Measurements from ENCODE around the gene FMNL3. TPM values are rescaled to one million over a fixed set of nuclear protein-coding genes. Genes with fewer than 3 reads are reported as not detected.

Gene FMNL3
- total and polyA plus RNA-seq, 2 of the 13 experiments (the other 11 are each of a cell fraction or from before 2014, with no cell fraction given) = 0.44 to 1.1 TPM

DNA sequence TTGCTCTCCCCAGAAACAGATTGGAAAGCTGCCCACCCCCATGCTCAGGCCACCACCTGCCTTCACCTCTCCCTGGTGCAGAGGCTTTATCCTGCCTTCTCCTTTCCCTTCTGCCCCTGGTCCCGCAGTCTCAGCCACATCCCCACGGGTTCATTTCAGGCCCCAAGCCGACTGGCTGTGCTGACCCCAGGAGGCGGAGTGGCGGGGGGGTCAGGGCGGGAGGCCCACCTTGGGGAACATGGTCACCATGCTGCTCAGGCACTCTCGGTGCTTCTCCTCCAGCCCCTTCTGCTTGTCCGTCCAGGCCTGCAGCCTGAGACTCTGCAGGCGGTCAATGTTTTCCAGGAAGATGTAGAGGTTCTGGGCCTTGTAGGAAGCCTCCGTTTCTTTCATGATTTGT, 108.7 kb downstream of the FMNL3 start:
- no peaks in the 10 kb centered on the region for H3K36me3 ChIP-seq (replicated peaks in 1 of 2; ENCODE audit: control insufficient read depth in 1 of 2, insufficient read depth in 2 of 2, low read length in 2 of 2)
- H3K9ac ChIP-seq (ENCODE audit: insufficient read depth, low read depth, low read length) = no peak overlapping the region
- H3K27me3 ChIP-seq (ENCODE audit: control insufficient read depth in 1 of 2, insufficient read depth in 2 of 2, low read length in 2 of 2) = no peaks in the 10 kb centered on the region
- no peak overlapping the region for H3K4me2 ChIP-seq (ENCODE audit: low read depth, low read length)
- no peak overlapping the region for H3K4me3 ChIP-seq (replicated peaks in 1 of 3; ENCODE audit: insufficient read depth in 1 of 3, low read depth in 2 of 3, low read length in 3 of 3)
- H3K79me2 ChIP-seq (ENCODE audit: insufficient read depth, low read length) = no peaks in the 10 kb centered on the region
- H4K20me1 ChIP-seq (ENCODE audit: insufficient read depth, low read length) = no peaks in the 10 kb centered on the region
- intact Hi-C loops (cut with micrococcal nuclease; ENCODE audit: unreplicated experiment) (no loop called here), in situ Hi-C loops (cut with HindIII; ENCODE audit: extremely low pct_ligation_motif_present, low pct_unique_long_range_greater_than_20kb) (no loop called here)
- no peaks in the 10 kb centered on the region for H3K4me1 ChIP-seq (ENCODE audit: insufficient read depth, low read length)
- 75% methylated on average over 9 of the region's 10 CpGs for WGBS (ENCODE audit: low lambda C conversion rate)
- ATAC-seq = no peak
- no peak overlapping the region for H2AFZ ChIP-seq (ENCODE audit: low read length)
- ChIA-PET CTCF (ENCODE audit: low intra/inter-chr PET ratio, low total read pairs) (no interaction called here), POLR2A (no interaction called here)
- H3K9me3 ChIP-seq (ENCODE audit: low read length) = no peaks in the 10 kb centered on the region
- no peak overlapping the region for H3K27ac ChIP-seq (ENCODE audit: extremely low read length, insufficient read depth, low read length)
- no peak for FAIRE-seq
- no peak for DNase-seq (ENCODE audit: low spot score)
- no TSS peak for BruUV-seq (replicated peaks)
- TF ChIP-seq ZFP36L1 (CRISPR knock-in tag; IDR thresholded peaks at IDR 0.05) (no peak), ZNF564 (CRISPR knock-in tag; IDR thresholded peaks at IDR 0.05) (no peak), ZNF510 (CRISPR knock-in tag; IDR thresholded peaks at IDR 0.05; ENCODE audit: low read depth) (no peak), MATR3 (CRISPR knock-in tag; IDR thresholded peaks at IDR 0.05) (no peak), HNRNPK (IDR thresholded peaks at IDR 0.05; ENCODE audit: low read depth, low read length, poor library complexity, severe bottlenecking) (no peak), SMAD1 (CRISPR knock-in tag; IDR thresholded peaks at IDR 0.05; ENCODE audit: borderline replicate concordance, low read depth) (no peak), ZNF792 (CRISPR knock-in tag; IDR thresholded peaks at IDR 0.05) (no peak), ZNF143 (CRISPR knock-in tag; IDR thresholded peaks at IDR 0.05) (no peak), ZNF296 (CRISPR knock-in tag; conservative IDR thresholded peaks at IDR 0.05) (no peak), ZNF619 (CRISPR knock-in tag; IDR thresholded peaks at IDR 0.05) (no peak), CCAR2 (optimal IDR thresholded peaks at IDR 0.05; ENCODE audit: low read depth, low read length) (no peak)
- TF ChIP-seq, protein P1, sequence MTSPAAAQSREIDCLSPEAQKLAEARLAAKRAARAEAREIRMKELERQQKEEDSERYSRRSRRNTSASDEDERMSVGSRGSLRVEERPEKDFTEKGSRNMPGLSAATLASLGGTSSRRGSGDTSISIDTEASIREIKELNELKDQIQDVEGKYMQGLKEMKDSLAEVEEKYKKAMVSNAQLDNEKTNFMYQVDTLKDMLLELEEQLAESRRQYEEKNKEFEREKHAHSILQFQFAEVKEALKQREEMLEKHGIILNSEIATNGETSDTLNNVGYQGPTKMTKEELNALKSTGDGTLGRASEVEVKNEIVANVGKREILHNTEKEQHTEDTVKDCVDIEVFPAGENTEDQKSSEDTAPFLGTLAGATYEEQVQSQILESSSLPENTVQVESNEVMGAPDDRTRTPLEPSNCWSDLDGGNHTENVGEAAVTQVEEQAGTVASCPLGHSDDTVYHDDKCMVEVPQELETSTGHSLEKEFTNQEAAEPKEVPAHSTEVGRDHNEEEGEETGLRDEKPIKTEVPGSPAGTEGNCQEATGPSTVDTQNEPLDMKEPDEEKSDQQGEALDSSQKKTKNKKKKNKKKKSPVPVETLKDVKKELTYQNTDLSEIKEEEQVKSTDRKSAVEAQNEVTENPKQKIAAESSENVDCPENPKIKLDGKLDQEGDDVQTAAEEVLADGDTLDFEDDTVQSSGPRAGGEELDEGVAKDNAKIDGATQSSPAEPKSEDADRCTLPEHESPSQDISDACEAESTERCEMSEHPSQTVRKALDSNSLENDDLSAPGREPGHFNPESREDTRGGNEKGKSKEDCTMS (CRISPR knock-in tag; conservative IDR thresholded peaks at IDR 0.05) = no peak
- TF ChIP-seq, protein P2, sequence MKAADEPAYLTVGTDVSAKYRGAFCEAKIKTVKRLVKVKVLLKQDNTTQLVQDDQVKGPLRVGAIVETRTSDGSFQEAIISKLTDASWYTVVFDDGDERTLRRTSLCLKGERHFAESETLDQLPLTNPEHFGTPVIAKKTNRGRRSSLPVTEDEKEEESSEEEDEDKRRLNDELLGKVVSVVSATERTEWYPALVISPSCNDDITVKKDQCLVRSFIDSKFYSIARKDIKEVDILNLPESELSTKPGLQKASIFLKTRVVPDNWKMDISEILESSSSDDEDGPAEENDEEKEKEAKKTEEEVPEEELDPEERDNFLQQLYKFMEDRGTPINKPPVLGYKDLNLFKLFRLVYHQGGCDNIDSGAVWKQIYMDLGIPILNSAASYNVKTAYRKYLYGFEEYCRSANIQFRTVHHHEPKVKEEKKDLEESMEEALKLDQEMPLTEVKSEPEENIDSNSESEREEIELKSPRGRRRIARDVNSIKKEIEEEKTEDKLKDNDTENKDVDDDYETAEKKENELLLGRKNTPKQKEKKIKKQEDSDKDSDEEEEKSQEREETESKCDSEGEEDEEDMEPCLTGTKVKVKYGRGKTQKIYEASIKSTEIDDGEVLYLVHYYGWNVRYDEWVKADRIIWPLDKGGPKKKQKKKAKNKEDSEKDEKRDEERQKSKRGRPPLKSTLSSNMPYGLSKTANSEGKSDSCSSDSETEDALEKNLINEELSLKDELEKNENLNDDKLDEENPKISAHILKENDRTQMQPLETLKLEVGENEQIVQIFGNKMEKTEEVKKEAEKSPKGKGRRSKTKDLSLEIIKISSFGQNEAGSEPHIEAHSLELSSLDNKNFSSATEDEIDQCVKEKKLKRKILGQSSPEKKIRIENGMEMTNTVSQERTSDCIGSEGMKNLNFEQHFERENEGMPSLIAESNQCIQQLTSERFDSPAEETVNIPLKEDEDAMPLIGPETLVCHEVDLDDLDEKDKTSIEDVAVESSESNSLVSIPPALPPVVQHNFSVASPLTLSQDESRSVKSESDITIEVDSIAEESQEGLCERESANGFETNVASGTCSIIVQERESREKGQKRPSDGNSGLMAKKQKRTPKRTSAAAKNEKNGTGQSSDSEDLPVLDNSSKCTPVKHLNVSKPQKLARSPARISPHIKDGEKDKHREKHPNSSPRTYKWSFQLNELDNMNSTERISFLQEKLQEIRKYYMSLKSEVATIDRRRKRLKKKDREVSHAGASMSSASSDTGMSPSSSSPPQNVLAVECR (CRISPR knock-in tag; IDR thresholded peaks at IDR 0.05; ENCODE audit: borderline replicate concordance) = no peak
- TF ChIP-seq, protein P3, sequence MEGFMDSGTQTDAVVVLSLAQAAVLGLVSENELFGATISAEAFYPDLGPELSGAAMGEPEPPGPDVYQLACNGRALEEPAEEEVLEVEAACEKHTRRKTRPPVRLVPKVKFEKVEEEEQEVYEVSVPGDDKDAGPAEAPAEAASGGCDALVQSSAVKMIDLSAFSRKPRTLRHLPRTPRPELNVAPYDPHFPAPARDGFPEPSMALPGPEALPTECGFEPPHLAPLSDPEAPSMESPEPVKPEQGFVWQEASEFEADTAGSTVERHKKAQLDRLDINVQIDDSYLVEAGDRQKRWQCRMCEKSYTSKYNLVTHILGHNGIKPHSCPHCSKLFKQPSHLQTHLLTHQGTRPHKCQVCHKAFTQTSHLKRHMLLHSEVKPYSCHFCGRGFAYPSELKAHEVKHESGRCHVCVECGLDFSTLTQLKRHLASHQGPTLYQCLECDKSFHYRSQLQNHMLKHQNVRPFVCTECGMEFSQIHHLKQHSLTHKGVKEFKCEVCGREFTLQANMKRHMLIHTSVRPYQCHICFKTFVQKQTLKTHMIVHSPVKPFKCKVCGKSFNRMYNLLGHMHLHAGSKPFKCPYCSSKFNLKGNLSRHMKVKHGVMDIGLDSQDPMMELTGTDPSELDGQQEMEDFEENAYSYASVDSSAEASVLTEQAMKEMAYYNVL (CRISPR knock-in tag; IDR thresholded peaks at IDR 0.05; ENCODE audit: borderline replicate concordance) = no peak
- TF ChIP-seq, protein P4, sequence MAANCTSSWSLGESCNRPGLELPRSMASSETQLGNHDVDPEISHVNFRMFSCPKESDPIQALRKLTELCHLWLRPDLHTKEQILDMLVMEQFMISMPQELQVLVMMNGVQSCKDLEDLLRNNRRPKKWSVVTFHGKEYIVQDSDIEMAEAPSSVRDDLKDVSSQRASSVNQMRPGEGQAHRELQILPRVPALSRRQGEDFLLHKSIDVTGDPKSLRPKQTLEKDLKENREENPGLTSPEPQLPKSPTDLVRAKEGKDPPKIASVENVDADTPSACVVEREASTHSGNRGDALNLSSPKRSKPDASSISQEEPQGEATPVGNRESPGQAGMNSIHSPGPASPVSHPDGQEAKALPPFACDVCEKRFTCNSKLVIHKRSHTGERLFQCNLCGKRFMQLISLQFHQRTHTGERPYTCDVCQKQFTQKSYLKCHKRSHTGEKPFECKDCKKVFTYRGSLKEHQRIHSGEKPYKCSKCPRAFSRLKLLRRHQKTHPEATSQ (CRISPR knock-in tag; IDR thresholded peaks at IDR 0.05; ENCODE audit: borderline replicate concordance) = no peak
